Glutamatergic neuron (in vitro differentiated cells): Measurements from ENCODE around the gene NAPSA. TPM values are rescaled to one million over a fixed set of nuclear protein-coding genes. Genes with fewer than 3 reads are reported as not detected.

Experiments used
- DNase-seq: peaks from one replicate; pipeline ENCODE4 v3.0.0; 2022
- H3K27ac Mint-ChIP-seq: one replicate; pipeline ENCODE4 v1.8.0; 2020; ENCODE audit warnings: mild to moderate bottlenecking, mixed read lengths, inconsistent platforms; ENCODE audit not compliant: unreplicated experiment
- H3K27me3 Mint-ChIP-seq: one replicate; pipeline ENCODE4 v1.8.0; 2020; ENCODE audit warnings: mild to moderate bottlenecking, moderate library complexity, mixed read lengths, inconsistent platforms; ENCODE audit not compliant: unreplicated experiment
- H3K36me3 Mint-ChIP-seq: one replicate; pipeline ENCODE4 v1.8.0; 2020; ENCODE audit warnings: mild to moderate bottlenecking, mixed read lengths, inconsistent platforms; ENCODE audit not compliant: unreplicated experiment
- H3K4me1 Mint-ChIP-seq: one replicate; pipeline ENCODE4 v1.8.0; 2020; ENCODE audit warnings: mild to moderate bottlenecking, low read depth, mixed read lengths, inconsistent platforms; ENCODE audit not compliant: unreplicated experiment
- H3K4me3 Mint-ChIP-seq: one replicate; pipeline ENCODE4 v1.8.0; 2020; ENCODE audit warnings: mild to moderate bottlenecking, mixed read lengths, inconsistent platforms; ENCODE audit not compliant: unreplicated experiment
- H3K9me3 Mint-ChIP-seq: one replicate; pipeline ENCODE4 v1.8.0; 2020; ENCODE audit warnings: mild to moderate bottlenecking, moderate library complexity, mixed read lengths, inconsistent platforms; ENCODE audit not compliant: unreplicated experiment
- CTCF ChIP-seq: fragments of 200-600 bp; sonication (generic); IDR thresholded peaks from one replicate; pipeline ENCODE4 v1.5.0; 2021; ENCODE audit not compliant: partially characterized antibody, unreplicated experiment
- total RNA-seq: library from RNA; stranded (reverse); fragmentation: NEBNext Ultra II Directional; extraction: Animal tissue kit (Norgen Biotek cat#: 25700); gene quantifications from one replicate; pipeline ENCODE4 v1.2.1, GENCODE V29; 2021; ENCODE audit not compliant: unreplicated experiment

NAPSA gene
- total RNA-seq, 1 donor from 2014 or later = 0.88 TPM

- Mint-ChIP-seq H3K27me3 (peaks cover 21% of the 10 kb centered on the region), H3K27ac (peak overlapping the region; percentile 53), H3K4me1 (peaks cover 25% of the 10 kb centered on the region), H3K9me3 (peaks cover 14% of the 10 kb centered on the region), H3K36me3 (peaks cover 6% of the 10 kb centered on the region), H3K4me3 (peak overlapping the region; percentile 55)
- no peak for TF ChIP-seq CTCF
- no peak for DNase-seq
These were observed 43.2 kb downstream of the NAPSA start for GRCh38 chr19:50322234-50322633.

GRCh38 chr19:50321831-50322230 lies 43.6 kb downstream of the NAPSA start:
- H3K36me3 Mint-ChIP-seq = peaks cover 2% of the 10 kb centered on the region
- peaks cover 20% of the 10 kb centered on the region for H3K4me1 Mint-ChIP-seq
- no peak for TF ChIP-seq CTCF
- peaks cover 11% of the 10 kb centered on the region for H3K9me3 Mint-ChIP-seq
- H3K27ac Mint-ChIP-seq = no peak overlapping the region
- DNase-seq = no peak
- H3K4me3 Mint-ChIP-seq = no peak overlapping the region
- H3K27me3 Mint-ChIP-seq = peaks cover 17% of the 10 kb centered on the region

- Mint-ChIP-seq H3K4me1 (peaks cover 18% of the 10 kb centered on the region), H3K4me3 (peak overlapping the region; percentile 2), H3K27ac (no peak overlapping the region), H3K36me3 (no peaks in the 10 kb centered on the region), H3K9me3 (peaks cover 11% of the 10 kb centered on the region), H3K27me3 (peaks cover 13% of the 10 kb centered on the region)
- no peak for TF ChIP-seq CTCF
- no peak for DNase-seq
These were observed 44.8 kb downstream of the NAPSA start for GRCh38 chr19:50320596-50320995.

GRCh38 chr19:50320051-50320450 lies 45.4 kb downstream of the NAPSA start:
- H3K27me3 Mint-ChIP-seq = peaks cover 14% of the 10 kb centered on the region

GRCh38 chr19:50319156-50319555 lies 46.3 kb downstream of the NAPSA start:
- H3K4me1 Mint-ChIP-seq = peaks cover 14% of the 10 kb centered on the region

More at GRCh38 chr19:50320051-50320450, 45.4 kb downstream of the NAPSA start:
- no peak for TF ChIP-seq CTCF
- Mint-ChIP-seq H3K36me3 (no peaks in the 10 kb centered on the region), H3K9me3 (peaks cover 11% of the 10 kb centered on the region), H3K4me1 (peaks cover 19% of the 10 kb centered on the region), H3K27ac (no peak overlapping the region), H3K4me3 (no peak overlapping the region)
- no peak for DNase-seq

More at GRCh38 chr19:50319156-50319555, 46.3 kb downstream of the NAPSA start:
- Mint-ChIP-seq H3K27me3 (peaks cover 9% of the 10 kb centered on the region), H3K9me3 (peaks cover 10% of the 10 kb centered on the region), H3K36me3 (no peaks in the 10 kb centered on the region), H3K27ac (no peak overlapping the region), H3K4me3 (no peak overlapping the region)
- no peak for DNase-seq
- no peak for TF ChIP-seq CTCF
